Left renal cortex interstitium (tissue), 4 donors: ENCODE measurements around the gene NFYC. TPM values are rescaled to one million over a fixed set of nuclear protein-coding genes. Genes with fewer than 3 reads are reported as not detected.
A peak's percentile ranks its signal among the peaks of the same experiment; 100 is the strongest.

Experiments
- DNase-seq, 4 donors: peaks; one replicate each; pipeline ENCODE4 v3.0.0-alpha.2; 2013; ENCODE audit warnings: low read depth in 4 of 4, low spot score in 2 of 4, missing footprints in 1 of 4
- polyA plus RNA-seq, 4 donors: library from polyadenylated mRNA; unstranded; fragments of 120-200 nt; gene quantifications; one replicate each; pipeline ENCODE4 v1.2.1, GENCODE V29; 2013; ENCODE audit not compliant: insufficient read length in 4 of 4

NFYC gene
- polyA plus RNA-seq, 4 donors, result 89.7 to 121 (median 98.4) TPM

DNA sequence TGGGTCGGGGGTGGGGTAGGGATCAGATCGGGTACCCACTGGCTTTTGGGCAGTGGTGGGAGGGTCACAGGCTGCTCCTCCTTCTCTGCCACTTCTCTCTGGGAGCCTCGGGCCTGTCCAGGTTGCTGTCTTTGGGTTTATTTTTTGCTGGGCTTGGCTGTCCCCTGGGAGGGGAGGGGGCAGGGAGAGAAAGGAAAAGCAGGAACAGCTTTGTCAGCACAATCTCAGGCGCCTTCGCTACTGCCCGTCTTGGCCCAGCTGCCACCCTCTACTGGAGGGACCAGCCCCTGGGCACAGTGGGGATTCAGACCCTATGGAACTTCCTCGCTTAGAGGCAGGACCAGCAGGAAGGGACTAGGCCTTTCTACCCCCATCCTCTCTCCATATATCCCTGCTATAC is 100.5 kb downstream of the NFYC start:
- DNase-seq, result no peak

DNA sequence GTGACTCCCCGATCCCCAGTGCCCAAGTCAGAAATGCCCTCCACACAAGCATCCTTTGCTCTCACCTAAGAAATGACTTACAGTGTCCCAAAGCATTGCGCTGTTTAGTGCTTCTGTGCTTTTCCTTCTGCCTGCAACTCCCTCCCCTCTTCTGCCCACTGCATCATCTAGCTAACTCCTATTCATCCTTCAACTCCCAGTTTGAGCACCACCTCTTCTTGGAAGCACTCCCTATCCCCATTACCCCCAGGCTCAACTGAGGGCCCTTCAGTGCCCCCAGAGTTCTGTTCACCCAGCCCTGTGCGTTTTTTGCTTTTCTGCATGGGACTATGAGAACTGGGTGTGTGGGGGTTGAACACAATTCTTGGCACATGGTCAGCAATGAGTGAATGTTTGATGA is 102.1 kb downstream of the NFYC start:
- no peak for DNase-seq

DNA sequence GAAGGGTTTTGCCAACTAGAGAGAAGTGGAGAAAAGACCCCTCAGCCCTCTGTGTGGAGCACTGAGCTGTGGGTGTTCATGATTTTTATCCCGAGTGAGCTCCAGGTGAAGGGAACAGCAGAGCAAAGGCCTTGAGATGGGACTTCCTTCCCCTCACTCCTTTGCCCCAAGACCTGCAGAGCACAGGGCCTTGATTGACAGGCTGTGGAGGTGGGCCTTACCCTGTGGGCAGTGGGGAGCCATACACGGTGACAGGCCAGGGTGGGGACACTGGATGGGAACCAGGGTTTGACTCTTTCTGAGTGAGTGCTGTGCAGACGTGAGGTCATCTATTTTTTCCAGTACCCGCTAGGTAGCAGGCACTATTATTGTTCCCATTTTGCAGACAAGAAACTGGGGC is 102.5 kb downstream of the NFYC start:
- no peak for DNase-seq

DNA sequence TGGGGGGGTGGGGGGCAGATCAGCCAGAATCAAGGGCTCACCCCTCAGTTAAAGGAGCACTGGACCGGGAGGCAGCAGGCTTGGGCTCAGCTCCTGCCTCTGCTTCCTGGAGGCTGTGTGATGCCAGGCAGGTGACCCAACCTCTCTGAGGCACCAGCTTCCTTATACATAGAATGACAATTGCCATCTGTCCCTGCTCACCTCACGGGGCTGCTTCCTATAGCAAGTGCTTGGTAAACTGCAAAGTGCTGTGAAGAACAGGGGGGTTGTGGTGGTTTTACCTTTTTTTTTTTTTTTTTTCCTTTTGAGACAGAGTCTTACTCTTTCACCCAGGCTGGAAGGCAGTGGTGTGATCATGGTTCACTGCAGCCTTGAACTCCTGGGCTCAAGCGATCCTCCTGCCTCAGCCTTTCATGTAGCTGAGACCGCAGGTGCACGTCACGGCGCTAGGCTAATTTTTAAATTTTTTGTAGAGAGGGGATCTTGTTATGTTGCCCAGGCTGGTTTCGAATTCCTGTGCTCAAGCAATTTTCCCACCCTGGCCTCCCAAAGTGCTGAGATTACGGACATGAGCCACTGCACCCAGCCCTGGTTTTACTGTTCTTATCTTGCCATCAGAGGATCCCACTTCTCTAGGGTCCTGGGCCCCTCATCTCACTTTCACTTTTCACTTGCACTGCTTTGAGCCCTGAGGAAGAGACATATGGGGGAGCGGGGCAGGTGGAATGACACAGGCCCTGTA is 103.6 kb downstream of the NFYC start:
- DNase-seq, result no peak

DNA sequence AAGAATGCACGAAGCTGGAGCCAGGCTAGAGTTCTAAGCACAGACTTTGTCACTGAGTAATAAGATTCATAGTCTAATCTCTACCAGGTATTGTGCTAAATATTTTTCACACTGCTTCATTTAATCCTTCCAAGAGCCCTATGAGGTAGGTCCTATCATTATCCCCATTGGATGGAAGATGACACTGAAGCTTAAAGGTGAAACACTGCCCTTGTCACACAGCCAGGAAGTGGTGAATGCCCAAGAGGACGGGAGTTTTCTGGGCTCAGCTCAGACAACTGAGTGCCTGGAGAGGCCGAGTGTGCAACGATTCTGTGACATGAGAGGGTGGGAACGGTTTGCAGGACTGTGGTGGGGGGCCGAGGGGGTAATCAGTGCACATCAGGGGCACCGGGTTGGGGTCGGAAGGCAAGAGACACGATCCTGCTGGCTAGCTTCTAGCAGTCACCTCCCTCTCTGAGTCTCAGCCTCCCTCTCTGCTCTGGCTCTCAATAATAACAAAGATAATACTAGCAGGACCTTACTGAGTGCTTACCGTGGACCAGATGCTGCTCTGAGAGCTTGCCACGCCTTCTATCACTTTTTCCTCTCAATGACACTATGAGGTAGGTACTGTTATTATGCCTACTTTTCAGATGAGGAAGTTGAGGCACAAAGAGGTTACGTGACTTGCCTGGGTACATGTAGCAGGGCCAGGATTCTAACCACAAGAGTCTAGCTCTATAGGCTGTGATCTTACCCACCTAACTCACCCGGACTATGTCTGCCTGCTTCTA is 104.5 kb downstream of the NFYC start:
- DNase-seq, result no peak

DNA sequence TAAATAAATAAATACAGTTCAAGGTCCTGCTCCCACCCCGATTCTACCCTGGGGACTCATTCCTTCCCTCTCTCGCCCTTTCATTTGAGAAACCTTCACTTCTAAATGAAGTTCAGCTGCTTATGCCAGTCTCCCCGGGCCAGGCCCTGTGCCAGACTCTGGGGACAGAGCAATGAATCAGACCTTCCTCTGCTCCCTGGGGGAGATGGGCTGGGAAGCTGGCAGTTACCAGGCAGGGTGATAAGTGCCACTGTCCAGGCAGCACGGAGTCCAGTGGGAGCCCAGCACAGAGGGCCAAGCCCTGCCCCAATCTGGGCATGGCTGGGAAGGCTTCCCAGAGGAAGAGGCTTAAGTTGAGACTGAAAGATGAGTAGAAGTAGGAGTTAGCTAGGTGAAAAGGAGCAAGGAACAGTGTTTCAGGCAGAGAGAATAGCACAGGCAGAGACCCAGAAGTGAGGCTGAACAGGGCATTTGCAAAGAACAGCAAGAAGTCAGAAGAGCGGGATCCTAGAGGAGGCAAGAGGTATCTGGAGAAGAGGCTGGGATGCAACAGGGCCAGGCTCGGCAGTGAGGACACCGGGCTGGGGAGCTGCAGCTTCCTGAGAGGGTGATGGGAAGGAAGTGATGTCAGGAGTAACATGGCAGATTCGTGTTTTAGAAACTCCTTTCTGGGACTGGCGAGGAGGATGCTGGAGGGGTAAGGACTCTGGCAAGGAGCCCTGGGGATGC is 105.6 kb downstream of the NFYC start:
- DNase-seq, result no peak

DNA sequence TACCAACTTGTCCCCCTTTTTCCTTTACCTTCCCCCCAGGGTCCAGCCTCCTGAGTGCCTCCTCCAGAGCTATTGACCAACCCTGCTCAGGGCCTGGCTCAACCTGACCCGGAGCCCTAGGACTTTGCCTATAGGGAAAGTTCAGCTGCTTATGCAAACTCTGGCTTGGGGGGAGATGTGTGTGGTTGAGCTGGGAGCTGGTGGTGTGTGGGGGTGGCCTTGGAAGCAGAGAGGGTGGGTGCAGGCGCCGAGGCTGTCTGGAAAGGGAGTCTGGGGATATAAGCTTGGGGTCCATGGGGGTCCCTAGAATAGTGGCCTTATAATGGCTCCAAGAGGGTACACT is 106.1 kb downstream of the NFYC start:
- no peak for DNase-seq

DNA sequence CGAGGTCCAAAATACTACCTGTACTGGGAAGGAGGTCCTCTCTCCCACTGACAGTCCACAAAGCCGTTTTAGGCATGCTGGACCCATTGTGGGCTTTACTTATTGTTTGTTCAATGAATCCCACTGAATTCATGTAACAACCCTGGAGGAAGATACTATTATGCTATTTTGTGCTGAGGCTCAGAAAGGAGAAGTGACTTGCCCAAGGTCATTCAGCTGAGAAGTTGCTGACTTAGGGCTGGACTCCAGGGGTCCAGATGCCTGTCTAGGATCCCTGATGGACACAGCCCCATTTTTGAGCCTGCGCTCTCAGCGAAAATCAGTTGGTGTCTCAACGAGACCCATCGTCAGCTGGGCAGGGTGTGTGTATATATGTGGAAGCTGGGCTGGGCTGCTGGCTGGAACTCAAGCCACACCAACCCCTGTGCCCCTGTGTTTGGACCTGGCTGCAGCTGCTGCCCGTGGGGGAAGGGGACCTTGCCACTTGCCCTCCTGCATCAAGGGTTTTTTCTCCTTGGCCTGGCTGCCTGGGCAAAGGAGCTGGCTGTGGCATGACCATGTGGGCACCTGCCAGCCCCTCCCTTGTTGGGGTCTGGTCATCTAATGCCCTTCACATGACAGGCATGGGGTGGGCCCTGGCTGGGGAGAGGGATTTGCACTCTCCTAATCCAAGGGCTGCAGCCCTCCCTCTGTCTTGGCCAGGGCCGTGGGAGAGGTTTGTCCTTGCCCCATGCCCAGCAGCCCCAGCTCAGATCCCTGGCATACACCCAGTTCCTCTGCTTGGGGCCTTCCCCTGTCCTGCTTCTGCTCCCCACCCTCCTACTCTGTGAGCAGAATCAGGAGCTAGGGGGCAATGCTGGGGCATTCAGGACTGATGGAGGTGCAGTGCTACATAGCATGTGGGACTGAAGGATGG is 107.1 kb downstream of the NFYC start:
- no peak for DNase-seq

DNA sequence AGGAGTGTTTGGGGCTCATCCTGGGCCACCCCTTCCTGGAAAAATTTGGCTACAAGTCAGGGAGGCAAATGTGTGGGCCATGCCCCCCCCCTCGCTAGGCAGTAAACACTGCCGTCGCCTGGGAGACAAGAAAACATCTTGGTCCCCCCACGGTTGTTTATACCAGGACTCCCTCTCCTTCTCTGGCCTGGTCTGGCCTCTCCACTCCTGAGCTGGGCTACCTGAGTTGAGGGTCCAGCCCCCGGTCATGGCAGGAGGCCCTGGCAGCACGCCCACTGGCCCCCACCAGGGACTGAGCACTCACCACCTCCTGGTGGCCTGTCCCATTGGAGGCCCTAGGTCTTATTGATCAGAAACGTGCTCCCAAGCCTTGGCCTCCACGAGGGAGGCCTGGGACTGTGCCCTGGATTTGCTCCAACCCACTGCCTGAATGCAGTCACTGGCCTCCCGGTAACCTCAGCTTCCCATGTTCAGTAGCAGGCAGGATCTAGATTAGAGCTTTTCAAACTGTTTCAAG is 107.9 kb downstream of the NFYC start:
- no peak for DNase-seq

DNA sequence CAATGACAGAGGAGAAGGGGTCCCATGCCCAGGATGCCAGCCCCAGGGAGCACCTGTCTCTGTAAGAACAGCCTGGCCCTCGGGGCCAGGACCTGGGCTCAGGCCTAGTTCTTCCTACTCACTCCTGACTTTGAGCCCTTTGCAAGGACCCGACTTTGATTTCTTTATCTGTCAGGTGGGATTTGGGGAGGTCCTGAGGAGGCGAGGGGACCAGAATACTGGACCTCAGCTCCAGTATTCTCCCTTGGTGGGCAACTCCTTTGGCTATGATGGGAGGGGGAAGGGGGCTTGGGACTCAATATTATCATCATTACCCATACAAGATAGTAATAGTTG is 110.2 kb downstream of the NFYC start:
- DNase-seq, result no peak

DNA sequence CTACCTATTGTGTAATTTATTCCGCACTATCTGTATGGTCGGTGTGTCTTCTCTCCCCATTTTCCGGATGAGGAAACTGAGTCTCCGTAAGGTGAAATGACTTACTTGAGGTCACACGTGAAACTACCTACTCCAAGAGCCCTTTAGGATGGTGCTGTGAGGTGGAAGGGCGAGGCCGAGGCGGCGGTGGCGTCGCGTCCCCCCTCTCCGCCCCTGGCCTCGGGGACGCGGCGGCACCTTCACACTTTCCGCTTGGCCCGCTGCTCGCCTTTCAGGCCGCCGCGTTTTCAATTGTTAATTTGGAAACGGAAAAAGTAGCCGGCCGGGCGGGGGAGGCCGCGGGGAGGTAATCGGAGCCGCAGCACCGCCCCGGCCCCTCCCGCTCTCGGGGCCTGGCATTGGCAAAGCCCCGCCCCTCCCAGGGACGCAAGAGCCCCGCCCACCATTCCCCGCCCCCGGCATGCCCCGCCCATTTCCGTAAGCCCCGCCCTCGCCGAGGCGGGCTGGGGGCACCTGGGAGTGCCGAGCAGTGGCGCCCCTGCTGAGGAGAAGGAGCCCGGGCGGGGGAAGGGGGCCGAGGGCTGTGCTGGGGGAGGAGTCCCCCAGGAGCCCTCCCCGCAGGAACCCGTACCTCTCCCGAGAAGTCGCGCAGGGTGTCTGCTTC is 110.7 kb downstream of the NFYC start:
- peak in 2 of 4 donors; percentile 61 to 64 for DNase-seq

DNA sequence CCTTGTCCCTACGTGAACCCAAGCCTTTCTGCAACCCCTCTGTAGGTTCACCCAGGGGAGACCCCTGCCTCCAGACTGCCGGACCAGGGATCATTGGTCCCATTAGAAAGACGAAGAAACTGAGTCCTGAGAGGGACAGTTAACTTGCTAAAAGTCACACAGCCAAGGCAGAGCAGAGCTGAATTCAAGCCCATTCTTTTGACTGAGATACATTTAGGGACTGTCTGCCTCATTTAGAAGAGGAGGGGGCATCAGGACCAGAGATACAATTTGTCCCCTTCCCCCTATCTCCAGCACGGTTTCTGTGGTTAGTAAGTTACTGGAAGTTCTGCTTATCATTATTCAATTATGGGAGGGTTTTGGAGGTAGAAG is 111.2 kb downstream of the NFYC start:
- no peak for DNase-seq

DNA sequence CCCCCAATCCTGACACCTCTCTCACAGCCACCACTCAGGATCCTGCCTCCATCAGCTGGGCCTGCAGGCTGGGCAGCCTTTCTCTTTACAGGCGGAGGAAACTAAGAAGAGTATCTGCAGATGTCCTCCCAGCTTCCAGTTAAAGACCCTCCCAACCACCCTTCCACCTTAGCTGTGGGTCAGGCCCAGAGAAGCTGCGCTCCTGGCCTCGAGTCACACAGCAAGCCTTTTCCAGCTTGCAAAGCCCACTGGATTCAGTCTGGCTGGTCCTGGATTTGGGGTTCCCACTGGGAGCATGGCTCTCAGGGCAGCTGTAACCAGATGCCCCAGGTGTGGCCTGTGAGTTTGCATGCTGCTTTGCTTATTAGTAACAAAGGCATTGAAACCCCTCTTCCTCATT is 111.9 kb downstream of the NFYC start:
- no peak for DNase-seq

DNA sequence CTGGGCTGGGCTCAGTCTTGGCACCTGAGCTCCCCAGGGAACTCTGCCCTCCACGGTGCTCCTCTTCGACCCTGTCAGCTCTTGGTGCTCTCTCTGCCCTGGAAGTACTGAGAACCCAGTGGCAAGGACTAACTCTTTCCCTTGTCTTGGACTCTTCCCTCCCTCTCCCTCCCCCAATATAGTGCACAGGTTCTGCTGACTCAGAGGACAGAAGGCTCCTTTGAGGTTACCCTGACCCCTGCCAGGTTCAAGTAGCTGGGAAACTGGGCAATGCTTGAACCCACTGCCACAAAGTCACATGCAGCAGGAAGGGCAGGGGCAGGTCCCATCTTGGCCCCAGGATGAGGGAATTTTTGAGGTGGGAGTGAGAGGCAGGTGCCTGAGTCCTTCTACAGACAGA is 112.4 kb downstream of the NFYC start:
- no peak for DNase-seq

DNA sequence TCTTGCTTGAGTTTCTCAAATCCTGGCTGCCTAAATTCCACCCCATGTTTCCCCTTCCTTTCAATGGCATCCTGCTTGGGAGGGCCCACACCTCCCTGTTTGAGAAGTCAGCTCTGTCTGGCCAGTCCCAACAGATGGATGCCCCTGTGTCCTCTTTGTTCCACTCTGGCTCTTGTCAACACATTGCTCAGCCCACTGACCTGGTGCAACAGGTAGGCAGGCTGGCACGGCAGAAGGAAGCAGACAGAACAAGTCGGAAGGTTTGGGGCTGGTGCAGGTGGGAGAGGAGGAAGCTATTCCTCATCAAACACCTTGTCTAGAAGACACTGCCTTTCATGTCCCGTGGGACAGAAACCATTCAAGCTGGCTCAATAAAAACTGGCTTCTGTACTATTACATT is 114.7 kb downstream of the NFYC start:
- DNase-seq, result no peak

DNA sequence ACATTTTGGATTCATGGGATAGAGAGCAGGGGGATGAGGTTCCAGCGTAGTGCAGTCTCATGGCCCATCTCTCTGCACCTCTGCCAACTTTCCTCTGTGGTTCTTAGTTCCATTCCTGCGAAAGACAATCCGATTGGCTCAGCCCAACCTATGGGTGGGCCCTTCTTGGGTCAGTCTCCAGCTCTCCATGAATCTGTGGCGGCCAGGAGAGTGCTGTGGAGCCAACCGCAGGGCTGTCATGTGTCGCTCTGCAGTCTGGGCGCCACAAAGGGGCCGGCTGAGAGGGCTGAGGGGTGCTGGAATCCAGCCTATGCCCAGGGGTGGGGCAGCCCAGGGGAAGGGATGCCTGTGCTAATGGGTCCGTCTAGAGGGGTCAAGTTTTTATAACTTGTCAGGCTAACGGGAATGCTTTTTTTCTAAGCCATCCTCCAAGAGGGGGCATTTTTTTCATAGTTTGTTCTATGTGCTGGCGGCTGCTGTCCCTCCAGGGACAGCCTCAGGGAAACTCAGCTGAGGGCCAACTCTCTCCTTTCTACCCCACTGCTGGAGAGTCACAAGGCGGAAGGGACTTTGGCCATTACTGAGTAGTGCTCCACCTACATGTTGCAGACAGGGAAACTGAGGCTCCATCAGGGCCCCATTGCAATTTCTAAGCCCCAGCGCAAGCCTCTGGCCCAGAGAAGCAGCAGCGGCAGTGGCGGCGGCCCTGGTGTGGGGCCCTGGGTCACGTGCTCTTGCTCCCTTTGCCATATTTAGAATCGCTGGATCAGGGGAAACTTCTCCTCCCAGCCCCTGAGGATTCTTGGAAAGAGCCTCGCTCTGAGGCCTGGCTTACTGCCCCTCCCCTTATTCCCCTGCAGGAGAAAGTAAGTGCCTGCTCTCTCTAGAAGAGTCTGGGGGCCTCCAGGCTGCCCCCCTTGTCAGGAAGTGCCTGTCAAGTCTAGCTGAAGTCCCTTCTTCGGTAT is 115.5 kb downstream of the NFYC start:
- no peak for DNase-seq

DNA sequence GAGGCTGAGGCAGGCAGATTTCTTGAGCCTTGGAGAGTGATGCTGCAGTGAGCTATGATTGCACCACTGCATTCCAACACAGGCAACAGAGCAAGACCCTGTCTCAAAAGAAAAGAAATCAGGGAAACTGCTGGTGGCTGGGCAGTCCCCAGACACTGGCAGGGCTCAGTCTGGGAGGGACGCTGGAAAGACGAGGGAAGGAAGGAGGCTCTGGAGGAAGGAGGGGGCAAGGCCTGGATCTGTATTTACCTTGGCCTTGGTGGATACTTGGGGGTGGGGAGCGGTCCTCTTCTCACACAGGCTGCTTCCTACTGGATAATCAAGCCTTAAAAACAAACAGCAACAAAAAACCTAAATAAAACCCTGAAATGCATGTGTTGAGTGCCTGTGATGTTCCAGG is 116.5 kb downstream of the NFYC start:
- DNase-seq, result no peak

DNA sequence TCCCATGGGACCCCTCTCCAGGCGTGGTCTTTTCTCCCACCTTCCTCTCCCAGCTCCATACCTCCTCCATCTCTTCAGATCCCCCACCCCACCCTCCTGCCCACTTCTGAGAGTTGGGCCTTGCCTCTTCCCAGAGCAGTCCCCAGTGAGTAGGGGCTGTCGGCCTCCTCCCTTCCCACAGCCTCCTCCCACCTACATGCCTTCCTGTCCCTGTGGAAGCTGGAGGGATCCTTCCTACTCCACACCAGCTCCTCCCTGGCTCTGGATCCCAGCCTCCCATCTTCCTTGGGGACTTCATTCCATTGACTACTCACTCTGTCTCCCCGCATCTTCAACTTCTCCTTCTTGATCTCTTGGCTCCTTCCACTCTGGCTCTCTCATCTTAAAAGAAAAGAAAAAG is 116.9 kb downstream of the NFYC start:
- no peak for DNase-seq

DNA sequence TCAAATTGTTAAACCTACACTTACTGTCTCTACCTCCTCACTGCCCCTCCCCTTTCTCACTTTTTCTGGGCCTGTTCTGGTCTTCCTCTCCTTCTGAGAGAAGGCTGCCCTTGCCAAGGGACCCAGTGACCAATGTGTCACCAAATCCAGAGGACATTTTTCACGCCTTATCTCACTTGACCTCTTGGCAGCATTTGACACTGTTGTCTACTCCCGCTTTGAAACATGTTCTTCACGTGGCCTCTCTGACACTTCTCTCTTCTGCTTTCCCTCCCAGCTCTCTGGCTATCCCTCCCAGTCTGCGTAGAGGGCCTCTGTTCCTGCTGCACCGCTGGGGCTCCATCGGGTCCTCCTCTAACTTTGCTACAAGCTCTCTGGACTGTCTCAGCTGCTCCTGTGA is 117.4 kb downstream of the NFYC start:
- DNase-seq, result no peak
